GF-D8 (cell line): ENCODE measurements around the gene MBD5.

Experiments used
- DNase-seq: peaks from one replicate; lab custom pipeline; 2025; lab: John Stamatoyannopoulos, UW

MBD5 gene

DNA sequence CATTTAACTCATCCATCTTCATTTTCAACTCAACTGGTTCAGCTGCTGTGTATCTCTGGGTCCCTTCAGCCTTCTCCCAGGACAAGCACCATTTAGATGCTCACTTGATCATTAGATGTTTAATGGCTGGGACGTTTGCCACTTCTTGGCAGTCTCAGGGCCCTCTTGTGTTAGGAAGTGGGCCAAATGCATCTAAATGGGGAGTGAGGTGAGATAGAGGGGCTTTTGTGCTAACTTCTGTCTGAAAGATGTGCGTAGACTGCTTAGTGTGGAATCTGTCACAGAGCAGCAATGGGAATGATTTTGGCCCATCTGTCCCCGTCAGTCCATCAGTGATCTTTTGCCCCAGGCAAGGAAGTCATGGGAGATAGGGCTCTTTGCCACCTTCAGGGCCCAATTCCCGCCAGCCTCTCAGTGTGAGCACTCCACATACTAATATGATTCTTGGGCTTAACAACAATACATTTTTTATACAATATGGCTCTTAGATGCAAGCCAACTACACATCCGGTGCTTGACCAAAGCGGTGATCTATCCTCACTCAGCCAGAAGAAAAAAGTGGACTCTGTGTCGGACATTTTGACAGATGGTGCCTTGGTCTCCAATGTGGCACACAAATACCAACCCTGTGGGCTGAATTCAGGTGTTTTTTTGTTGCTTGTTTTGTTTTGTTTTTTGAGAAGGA is 528.0 kb downstream of the MBD5 start:
- no peak for DNase-seq

DNA sequence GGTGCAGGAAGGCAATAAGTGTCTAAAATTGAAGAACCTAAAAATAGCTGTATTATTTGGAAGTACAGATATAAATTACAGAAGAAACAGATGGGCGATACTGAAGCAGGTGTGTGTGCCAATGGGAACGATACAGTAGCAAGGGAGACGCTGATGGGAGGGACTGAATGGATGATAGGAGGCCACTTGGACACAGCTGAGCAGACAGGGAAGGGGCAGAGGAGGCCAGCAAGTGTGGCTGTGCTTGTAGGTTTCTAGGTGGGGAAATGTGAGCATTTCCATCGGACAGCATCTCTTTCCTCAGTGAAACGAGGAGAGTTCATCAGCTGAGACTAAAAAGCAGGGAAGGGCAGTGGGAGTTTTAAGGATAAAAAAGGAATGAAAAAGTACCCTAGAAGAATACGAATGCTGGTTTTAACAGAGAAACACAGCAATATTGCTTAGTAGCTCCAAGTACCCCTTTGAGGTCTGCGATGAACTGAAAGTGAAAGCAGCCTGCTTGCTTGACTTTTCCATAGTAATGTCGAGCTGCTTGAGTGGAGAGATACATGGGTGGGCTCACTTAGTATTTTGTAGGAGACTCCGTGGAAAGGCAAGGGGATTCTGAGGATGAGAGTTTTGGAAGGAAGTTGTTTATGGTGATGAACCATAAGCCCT is 531.9 kb downstream of the MBD5 start:
- DNase-seq: no peak

DNA sequence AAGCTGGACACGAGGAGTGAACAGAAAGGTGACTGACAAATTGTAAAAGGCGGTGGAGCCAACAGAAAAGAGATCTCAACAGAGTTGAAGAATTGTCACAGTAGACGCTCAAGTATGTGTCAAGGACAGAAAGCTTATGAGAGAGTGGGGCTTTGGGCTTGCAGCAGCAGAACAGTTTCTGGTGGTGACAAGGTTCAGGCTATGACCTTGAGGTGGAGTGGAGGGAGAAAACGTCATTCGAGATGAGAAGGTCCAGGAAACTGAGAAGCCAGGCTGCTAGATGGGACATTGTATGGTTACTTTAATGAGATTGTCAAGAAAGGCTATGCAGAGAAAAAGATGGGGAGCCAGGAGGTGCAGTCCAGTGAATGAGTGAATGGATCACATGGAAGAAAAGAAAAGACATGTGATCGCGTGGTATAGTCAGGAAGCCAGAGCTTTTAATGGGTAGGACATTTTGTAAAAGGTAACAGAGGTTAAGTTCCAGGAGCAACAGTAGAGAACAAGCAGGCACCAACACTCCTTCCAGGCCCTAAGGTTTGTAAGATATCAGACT is 532.5 kb downstream of the MBD5 start:
- no peak for DNase-seq

DNA sequence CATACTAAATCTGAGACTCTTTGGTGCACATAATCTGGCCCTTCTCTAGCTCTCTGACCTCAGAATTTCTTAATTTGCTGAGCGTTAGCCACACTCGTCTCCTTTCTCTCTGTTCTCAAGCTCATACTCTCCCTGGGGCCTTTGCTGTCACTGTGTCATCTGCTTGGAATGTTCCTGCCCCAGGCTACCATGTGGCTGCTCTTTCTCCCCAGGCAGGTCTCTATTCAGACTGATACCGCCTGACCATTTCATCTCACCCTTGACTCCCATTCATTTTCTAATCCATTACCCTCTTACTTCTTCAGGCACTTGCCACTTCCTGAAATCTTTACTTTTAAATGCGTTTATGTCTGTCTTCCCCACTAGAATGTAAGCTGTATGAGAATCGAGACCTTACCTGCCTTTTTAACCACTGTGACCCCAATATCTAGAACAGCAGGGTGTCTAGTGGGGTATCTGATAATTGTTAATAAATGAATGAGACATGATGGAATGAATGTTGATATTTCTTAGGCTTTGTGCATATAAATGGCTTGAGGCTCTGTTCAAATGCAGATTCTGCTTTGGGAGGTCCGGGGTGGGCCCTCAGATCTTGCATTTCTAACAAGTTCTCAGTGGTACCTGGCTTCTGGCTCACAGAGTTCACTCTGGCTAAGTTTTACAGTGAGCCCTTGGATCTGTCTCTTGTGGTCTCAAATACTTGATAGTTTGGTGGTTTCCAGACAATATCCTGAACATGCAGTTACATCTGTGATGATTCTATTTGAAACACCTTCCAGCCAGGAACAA is 533.8 kb downstream of the MBD5 start:
- no peak for DNase-seq

DNA sequence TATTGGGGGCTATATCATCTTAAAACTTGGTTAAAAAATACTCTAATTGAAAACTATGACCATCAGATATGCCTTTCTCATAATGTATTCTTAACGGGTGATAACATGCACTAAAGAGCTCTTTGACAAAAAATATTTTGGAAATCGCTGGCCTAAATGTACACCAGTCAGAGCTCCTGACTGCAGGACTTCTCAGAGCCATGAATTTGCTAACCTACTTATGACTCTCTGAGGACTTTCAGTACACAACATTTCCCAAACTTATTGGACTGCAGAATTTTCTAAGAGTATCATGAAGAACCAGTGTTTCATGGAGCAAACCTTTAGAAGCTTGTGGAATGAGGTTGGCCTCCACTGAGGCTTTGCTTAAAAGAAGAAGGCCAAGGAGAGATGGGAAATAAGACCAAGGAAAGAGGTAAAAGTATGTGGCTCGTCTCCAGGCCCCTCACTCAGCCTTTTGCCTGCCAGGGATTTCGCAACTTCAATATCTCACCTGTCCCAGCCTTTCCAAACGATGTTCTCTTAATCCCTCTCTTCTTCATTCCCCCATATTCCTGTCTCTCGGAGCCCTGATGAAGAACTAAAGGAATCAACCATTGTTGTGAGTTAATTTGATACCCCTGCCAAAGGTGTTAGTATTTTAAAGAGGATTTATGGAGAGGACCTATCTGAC is 534.9 kb downstream of the MBD5 start:
- no peak for DNase-seq

DNA sequence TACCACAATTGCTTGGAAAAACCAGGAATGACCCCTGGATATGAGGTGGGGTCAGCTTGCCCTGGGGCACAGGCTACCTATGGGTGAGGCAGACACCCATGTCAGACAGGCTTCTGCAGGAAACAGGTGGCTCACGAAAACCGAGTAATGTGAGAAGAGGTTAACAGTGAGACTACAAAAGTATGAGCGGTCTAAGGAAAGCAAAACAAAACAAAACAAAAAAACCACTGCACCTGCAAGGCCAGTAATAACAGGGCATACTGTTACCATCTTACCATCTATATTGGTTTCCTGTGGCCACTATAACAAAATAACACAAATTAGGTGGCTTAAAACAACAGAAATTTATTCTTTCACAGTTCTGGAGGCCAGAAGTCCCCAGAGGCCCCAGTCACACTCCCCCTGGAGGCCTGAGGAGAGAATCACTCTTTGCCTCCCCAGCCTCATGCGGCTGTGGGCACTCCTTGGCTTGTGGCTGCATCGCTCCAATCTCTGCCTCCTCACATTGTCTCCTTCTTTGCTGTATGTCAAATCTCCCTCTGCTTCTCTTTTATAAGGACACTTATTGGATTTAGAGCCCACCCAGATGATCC is 537.0 kb downstream of the MBD5 start:
- no peak for DNase-seq

DNA sequence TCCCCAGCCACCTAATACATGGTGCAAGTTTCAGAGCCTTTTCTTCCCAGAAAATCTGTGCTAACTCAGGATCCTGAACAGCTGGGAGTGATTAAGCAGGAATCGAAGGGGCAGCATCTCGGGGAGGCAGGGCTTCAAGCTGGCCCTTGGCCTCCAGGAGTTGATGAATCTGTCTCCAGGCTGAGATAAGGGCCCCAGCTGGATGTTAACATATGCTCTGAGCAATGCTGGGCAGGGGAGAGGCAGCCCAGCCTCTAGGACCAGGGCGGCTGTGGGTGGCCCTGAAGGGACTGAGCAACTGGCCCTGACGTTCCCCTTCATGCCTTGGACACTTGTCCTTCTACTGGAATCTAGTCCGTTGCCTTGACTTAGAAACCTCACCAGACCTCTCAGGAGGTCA is 539.6 kb downstream of the MBD5 start:
- no peak for DNase-seq

DNA sequence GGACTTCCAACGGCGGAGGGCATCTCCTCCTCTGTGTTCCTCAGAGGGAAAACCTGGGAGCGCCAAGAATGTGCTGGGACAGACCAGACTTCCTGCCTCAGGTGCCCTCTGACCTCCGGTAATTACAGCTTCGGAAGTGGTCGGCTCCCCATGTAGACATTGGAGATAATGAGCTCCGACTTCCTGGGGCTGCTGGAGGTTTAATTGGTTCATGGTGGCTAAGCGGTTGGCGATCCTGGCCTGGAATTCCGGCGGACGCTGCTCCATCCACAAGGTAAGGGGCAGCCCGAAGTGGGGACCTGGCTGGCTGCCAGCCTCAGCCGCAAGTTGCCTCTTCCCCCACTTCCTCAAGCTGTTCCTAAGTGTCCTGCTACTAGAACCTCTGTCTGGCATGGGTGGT is 540.5 kb downstream of the MBD5 start:
- DNase-seq: no peak

DNA sequence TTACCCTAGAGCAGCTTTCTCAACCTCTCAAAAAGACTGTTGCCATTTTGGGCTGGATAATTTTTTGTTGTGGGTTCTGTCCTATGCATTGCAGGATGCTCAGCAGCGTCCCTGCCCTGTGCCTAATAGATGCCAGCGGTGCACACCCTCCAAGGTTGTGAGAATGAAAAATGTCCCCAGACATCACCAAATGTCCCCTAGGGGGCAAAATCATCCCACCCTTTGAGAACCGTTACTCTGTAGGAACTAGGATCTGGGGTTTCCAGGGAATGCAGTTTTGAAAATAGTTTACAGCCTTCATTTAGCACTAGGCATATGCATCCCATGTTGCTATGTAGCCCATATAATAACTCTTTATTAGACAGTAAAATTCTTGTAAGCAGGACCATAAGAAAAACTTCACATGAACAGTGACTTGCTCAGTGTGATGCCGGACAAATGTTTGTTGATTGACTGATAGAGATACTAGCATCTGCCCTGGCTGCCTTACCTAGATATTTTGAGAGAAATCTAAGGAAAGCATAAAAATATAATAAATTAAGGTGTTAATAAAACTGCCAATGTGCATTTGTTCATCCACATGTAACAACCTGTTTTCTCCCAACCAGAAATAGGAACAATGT is 544.5 kb downstream of the MBD5 start:
- DNase-seq: no peak
